GM13977 (cell line): Measurements from ENCODE around the gene SLC9A9.

Experiments
- DNase-seq: peaks from one replicate; pipeline ENCODE4 v3.0.0; 2012; ENCODE audit warnings: low spot score
- CTCF ChIP-seq: IDR thresholded peaks from 2 replicates; pipeline ENCODE4 v1.5.1; 2012; ENCODE audit warnings: mild to moderate bottlenecking, control low read depth; ENCODE audit not compliant: insufficient read depth; ENCODE audit errors: extremely low read depth, missing control alignments
- in situ Hi-C: fragments of 300-500 bp; cut with MboI; formaldehyde crosslinking; loops from one replicate; pipeline ENCODE4 v1.12.0; 2022; ENCODE audit warnings: low sequenced_read_pairs, low pct_unique_long_range_greater_than_20kb, mixed read lengths, inconsistent platforms; ENCODE audit not compliant: unreplicated experiment

SLC9A9 gene

GRCh38 chr3:143418391-143418790 is 429.9 kb downstream of the SLC9A9 start:
- TF ChIP-seq CTCF: no peak
- in situ Hi-C loops: no loop called here
- no peak for DNase-seq

- no peak for DNase-seq
- TF ChIP-seq CTCF: no peak
- in situ Hi-C loops: no loop called here
These were observed 432.0 kb downstream of the SLC9A9 start for GRCh38 chr3:143416229-143416628.

GRCh38 chr3:143414571-143415253 is 433.6 kb downstream of the SLC9A9 start:
- DNase-seq: no peak
- TF ChIP-seq CTCF: no peak
- in situ Hi-C loops: no loop called here

GRCh38 chr3:143413372-143413771 is 434.9 kb downstream of the SLC9A9 start:
- in situ Hi-C loops: no loop called here
- TF ChIP-seq CTCF: no peak
- no peak for DNase-seq

GRCh38 chr3:143412084-143412483 is 436.2 kb downstream of the SLC9A9 start:
- in situ Hi-C loops: no loop called here
- DNase-seq: no peak
- TF ChIP-seq CTCF: no peak

GRCh38 chr3:143410259-143410658 is 438.0 kb downstream of the SLC9A9 start:
- no peak for TF ChIP-seq CTCF
- DNase-seq: no peak
- in situ Hi-C loops: no loop called here
